Prostate gland (tissue), 2 donors: ENCODE data around the gene PLEKHH1. TPM values are rescaled to one million over a fixed set of nuclear protein-coding genes. Genes with fewer than 3 reads are reported as not detected.

Experiments
- DNase-seq: peaks from one replicate; pipeline ENCODE4 v3.0.0-alpha.2; 2019; ENCODE audit warnings: low spot score
- H3K27ac ChIP-seq, 2 donors: fragments of 200-600 bp; sonication (generic); 2 replicates each; pipeline ENCODE4 v1.5.1; 2017 to 2019
- H3K27me3 ChIP-seq: fragments of 200-600 bp; sonication (generic); replicated peaks from 2 replicates; pipeline ENCODE4 v1.5.1; 2019; ENCODE audit not compliant: insufficient read depth
- H3K36me3 ChIP-seq, 2 donors: fragments of 200-600 bp; sonication (generic); 1 replicate in 1 of 2; 2 replicates in 1 of 2; pipeline versions ENCODE4 v1.5.1 to v1.8.1; 2017 to 2019
- H3K4me1 ChIP-seq: fragments of 200-600 bp; sonication (generic); replicated peaks from 2 replicates; pipeline ENCODE4 v1.5.1; 2019
- H3K4me3 ChIP-seq, 2 donors: fragments of 200-600 bp; sonication (generic); 2 replicates each; pipeline ENCODE4 v1.5.1; 2017 to 2019
- H3K9me3 ChIP-seq: fragments of 200-600 bp; sonication (generic); 2 replicates; pipeline ENCODE4 v1.5.1; 2017
- POLR2A ChIP-seq: fragments of 450-650 bp; IDR thresholded peaks from one replicate; pipeline ENCODE4 v1.6.1; 2016; ENCODE audit warnings: antibody characterized with exemption, mild to moderate bottlenecking
- POLR2AphosphoS5 ChIP-seq: sonication (generic); formaldehyde crosslinking; IDR thresholded peaks from one replicate; pipeline ENCODE4 v1.6.1; 2017; ENCODE audit warnings: antibody characterized with exemption
- WGBS: methylation state at CpG from one replicate; pipeline ENCODE4 v1.1.5; 2018; 5-methylcytosine and 5-hydroxymethylcytosine counted together
- intact Hi-C: fragments of 100-400 bp; cut with DNase I; formaldehyde crosslinking; loops from one replicate; pipeline ENCODE4 v1.14.2; 2022
- total RNA-seq, 2 donors: library from RNA; depleted of rRNA; stranded (reverse); fragments of >200 nt; gene quantifications; one replicate each; pipeline ENCODE4 v1.1.0, GENCODE V29; 2016
- TF ChIP-seq, protein P1 (sequence below), 4 experiments: fragments of 200-600 bp in 2 of 4; fragments of 450-650 bp in 2 of 4; sonication (generic) in 2 of 4; IDR thresholded peaks; 1 replicate in 3 of 4; 2 replicates in 1 of 4; pipeline ENCODE4 v1.5.1; 2016 to 2019; ENCODE audit warnings: antibody characterized with exemption in 4 of 4, mild to moderate bottlenecking in 2 of 4, moderate library complexity in 2 of 4

Gene PLEKHH1
- total RNA-seq, 2 donors from 2014 or later, result 57.9 to 92.7 TPM

DNA sequence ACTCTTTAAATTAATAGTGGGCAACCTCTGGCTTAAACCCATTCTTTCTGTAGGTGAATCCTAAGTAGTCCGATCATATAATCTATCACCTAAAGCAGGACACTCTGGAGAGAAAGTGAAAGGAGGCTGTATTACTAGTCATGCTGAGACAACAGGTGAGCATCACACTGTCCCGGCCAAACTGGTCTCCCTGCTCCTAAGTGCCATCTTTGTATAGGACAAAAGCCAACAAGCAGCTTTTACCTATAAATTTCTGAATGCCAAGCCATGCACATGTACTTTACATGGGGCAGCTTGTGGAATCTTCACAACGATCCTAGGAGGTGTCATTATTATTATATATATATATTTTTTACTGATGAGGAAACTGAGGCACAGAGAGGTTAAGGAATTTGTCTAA, 18.0 kb downstream of the PLEKHH1 start:
- Histone ChIP-seq H3K27ac (peak overlapping the region; percentile 7 to 58), H3K4me3 (no peak overlapping the region), H3K27me3 (no peaks in the 10 kb centered on the region), H3K36me3 (no peaks in the 10 kb centered on the region), H3K9me3 (no peaks in the 10 kb centered on the region), H3K4me1 (peaks cover 13% of the 10 kb centered on the region)
- TF ChIP-seq POLR2A (no peak), POLR2AphosphoS5 (peak; percentile 83)
- 56% methylated on average over 3 of the region's 3 CpGs for WGBS
- peak; percentile 76 for DNase-seq
- intact Hi-C loops, result no loop called here

DNA sequence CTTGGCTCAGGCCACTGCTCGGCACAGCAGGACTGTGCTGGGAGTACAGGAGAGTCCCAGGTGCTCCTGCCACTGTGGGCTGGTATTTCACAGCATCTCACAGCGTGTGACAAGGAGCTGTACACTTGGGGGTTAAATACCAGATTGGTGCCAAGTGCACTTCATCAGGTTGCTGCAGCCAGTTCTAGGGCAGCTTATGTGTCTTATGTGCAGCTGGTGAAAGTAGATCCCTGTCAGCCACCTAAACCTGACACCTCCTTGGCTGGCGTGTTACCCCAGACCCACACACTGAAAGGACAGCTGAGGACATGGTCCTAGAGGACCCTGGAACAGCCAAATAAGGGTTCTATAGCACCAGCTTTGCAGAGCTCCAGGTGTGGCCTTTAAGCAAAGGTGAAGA, 18.9 kb downstream of the PLEKHH1 start:
- 78% methylated on average over 3 of the region's 3 CpGs for WGBS
- H3K27me3 ChIP-seq, result no peaks in the 10 kb centered on the region
- no peak overlapping the region for H3K4me3 ChIP-seq
- H3K36me3 ChIP-seq, result no peaks in the 10 kb centered on the region
- TF ChIP-seq POLR2AphosphoS5, result no peak
- no peak for TF ChIP-seq POLR2A
- TF ChIP-seq, protein P1, sequence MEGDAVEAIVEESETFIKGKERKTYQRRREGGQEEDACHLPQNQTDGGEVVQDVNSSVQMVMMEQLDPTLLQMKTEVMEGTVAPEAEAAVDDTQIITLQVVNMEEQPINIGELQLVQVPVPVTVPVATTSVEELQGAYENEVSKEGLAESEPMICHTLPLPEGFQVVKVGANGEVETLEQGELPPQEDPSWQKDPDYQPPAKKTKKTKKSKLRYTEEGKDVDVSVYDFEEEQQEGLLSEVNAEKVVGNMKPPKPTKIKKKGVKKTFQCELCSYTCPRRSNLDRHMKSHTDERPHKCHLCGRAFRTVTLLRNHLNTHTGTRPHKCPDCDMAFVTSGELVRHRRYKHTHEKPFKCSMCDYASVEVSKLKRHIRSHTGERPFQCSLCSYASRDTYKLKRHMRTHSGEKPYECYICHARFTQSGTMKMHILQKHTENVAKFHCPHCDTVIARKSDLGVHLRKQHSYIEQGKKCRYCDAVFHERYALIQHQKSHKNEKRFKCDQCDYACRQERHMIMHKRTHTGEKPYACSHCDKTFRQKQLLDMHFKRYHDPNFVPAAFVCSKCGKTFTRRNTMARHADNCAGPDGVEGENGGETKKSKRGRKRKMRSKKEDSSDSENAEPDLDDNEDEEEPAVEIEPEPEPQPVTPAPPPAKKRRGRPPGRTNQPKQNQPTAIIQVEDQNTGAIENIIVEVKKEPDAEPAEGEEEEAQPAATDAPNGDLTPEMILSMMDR (IDR thresholded peaks at IDR 0.05), result no peak
- H3K27ac ChIP-seq, result no peak overlapping the region
- no peak for DNase-seq
- intact Hi-C loops, result no loop called here
- no peaks in the 10 kb centered on the region for H3K9me3 ChIP-seq
- H3K4me1 ChIP-seq, result peaks cover 13% of the 10 kb centered on the region

DNA sequence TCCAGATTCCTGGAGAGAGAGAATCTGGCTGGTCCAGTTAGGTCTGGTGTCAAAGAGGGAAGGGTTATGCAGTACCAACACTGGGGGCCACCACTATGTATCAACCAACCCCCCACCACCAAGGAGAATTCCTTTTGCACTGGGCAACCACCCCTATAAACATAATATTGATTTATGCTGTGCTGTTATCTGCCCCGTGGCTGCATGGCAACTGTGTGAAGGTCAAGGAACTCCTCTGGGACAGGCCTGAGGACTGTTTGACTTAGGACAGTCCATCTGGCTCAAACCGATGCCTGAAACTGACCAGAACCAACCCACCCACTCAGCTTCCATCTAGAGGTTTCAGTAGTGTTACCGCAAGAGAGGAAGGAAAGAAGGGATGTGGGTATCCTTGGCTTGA, 20.5 kb downstream of the PLEKHH1 start:
- no peak for DNase-seq
- WGBS, result 54% methylated on average over 3 of the region's 3 CpGs
- intact Hi-C loops, result no loop called here

DNA sequence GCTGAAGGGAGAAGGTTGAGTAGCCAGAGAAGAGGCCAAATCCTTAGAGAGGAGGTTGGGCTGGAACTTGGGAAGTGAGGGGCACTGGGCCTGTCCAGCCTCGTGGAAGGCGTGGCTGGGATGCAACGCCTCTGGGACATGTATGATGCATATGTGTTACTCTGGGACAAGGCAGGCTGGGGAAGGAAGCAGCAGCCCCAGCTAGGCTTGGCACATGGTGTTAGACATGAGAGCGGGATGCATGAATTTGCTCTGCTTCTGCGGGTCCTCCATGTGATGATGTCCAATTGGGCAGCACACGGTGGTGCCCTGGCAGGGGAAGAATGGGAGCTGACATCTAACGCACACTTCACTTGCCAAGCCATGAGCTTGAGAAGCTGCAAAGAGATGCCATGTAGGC, 21.3 kb downstream of the PLEKHH1 start:
- intact Hi-C loops, result no loop called here
- Histone ChIP-seq H3K4me1 (peaks cover 13% of the 10 kb centered on the region), H3K27me3 (no peaks in the 10 kb centered on the region), H3K4me3 (no peak overlapping the region), H3K27ac (no peak overlapping the region), H3K9me3 (no peaks in the 10 kb centered on the region), H3K36me3 (no peaks in the 10 kb centered on the region)
- 86% methylated on average over 7 of the region's 7 CpGs for WGBS
- DNase-seq, result no peak
- TF ChIP-seq POLR2AphosphoS5 (no peak), POLR2A (no peak)
- TF ChIP-seq, protein P1 (IDR thresholded peaks at IDR 0.05), result no peak

More for the DNA sequence above, 20.5 kb downstream of the PLEKHH1 start:
- no peaks in the 10 kb centered on the region for H3K9me3 ChIP-seq
- H3K4me3 ChIP-seq, result no peak overlapping the region
- H3K4me1 ChIP-seq, result peaks cover 13% of the 10 kb centered on the region
- TF ChIP-seq, protein P1 (IDR thresholded peaks at IDR 0.05), result no peak
- no peak for TF ChIP-seq POLR2A
- TF ChIP-seq POLR2AphosphoS5, result no peak
- H3K36me3 ChIP-seq, result no peaks in the 10 kb centered on the region
- H3K27me3 ChIP-seq, result no peaks in the 10 kb centered on the region
- no peak overlapping the region for H3K27ac ChIP-seq

DNA sequence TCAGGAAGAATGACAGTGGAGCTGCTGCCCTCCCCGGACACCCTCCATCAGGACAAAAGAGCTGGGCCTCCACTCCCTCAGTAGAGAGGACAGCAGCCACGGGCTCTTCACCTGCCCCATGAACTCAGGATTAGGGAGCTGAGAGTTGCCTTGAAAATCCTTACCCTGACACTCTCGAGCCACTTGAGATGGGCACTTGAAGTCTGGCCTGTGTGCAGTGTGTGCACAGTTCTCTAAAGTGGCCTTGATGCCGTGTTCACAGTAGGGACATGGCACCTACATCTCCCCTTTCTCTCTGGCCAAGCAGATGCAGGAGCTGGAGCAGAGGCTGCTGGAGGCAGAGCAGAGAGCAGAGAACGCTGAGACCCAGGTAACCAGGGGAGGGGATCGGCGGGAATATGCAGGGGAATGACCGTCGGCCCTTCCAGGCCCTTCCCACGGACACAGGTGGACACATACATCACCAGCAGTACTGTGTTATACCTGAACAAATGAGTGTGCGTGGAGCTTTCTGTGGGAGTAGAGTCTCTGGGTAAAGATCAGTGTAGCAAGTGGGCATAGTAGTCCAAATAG, 22.5 kb downstream of the PLEKHH1 start:
- WGBS, result 85% methylated on average over 11 of the region's 11 CpGs
- no peak for DNase-seq
- H3K4me3 ChIP-seq, result no peak overlapping the region

More for the DNA sequence above, 22.5 kb downstream of the PLEKHH1 start:
- Histone ChIP-seq H3K27ac (no peak overlapping the region), H3K4me1 (peaks cover 11% of the 10 kb centered on the region), H3K9me3 (no peaks in the 10 kb centered on the region), H3K36me3 (no peaks in the 10 kb centered on the region), H3K27me3 (no peaks in the 10 kb centered on the region)
- intact Hi-C loops, result no loop called here
- TF ChIP-seq POLR2A, result no peak
- TF ChIP-seq, protein P1 (IDR thresholded peaks at IDR 0.05), result no peak
- TF ChIP-seq POLR2AphosphoS5, result no peak
